Measurements from ENCODE around the gene KLHDC10. TPM values are rescaled to one million over a fixed set of nuclear protein-coding genes. Genes with fewer than 3 reads are reported as not detected.

The KLHDC10 gene
- total and polyA plus RNA-seq, 2 of the 13 experiments (the other 11 are each of a cell fraction or from before 2014, with no cell fraction given): 11.9 to 21.6 TPM

DNA sequence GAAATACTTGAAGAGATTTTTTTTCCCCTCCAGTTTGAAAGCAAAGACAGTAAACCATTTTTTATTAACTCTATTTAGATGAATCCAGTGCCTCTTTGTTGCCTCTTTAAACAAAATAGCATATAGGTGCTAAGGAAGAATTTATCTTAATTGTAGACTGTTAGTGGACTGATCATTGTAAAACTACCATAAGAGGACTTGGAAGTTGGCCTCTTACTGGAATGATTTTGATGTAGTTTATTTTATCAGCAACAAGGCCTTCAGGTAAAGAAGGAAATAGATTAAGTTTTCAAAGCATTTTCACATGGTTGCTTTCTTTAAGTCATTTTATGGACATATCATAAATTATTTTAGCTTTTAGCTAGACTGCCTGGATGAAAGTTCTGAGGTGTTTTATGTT, 53.2 kb downstream of the KLHDC10 start:
- TF ChIP-seq ZNF552 (CRISPR knock-in tag; IDR thresholded peaks at IDR 0.05; ENCODE audit: borderline replicate concordance): no peak
- no peak for TF ChIP-seq ZNF510 (CRISPR knock-in tag; IDR thresholded peaks at IDR 0.05; ENCODE audit: low read depth)
- no peak for TF ChIP-seq CC2D1A (CRISPR knock-in tag; IDR thresholded peaks at IDR 0.05)
- TF ChIP-seq ZNF775 (CRISPR knock-in tag; IDR thresholded peaks at IDR 0.05; ENCODE audit: borderline replicate concordance): no peak
- no peak for TF ChIP-seq CBX5 (CRISPR knock-in tag; IDR thresholded peaks at IDR 0.05; ENCODE audit: borderline replicate concordance)
- TF ChIP-seq POLR2AphosphoS5 (IDR thresholded peaks at IDR 0.05; ENCODE audit: low read depth, low read length): no peak
- TF ChIP-seq KMT2B (CRISPR knock-in tag; IDR thresholded peaks at IDR 0.05): no peak
- no peak for TF ChIP-seq ZNF256 (CRISPR knock-in tag; conservative IDR thresholded peaks at IDR 0.05)
- TF ChIP-seq, protein P1, sequence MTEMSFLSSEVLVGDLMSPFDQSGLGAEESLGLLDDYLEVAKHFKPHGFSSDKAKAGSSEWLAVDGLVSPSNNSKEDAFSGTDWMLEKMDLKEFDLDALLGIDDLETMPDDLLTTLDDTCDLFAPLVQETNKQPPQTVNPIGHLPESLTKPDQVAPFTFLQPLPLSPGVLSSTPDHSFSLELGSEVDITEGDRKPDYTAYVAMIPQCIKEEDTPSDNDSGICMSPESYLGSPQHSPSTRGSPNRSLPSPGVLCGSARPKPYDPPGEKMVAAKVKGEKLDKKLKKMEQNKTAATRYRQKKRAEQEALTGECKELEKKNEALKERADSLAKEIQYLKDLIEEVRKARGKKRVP (CRISPR knock-in tag; IDR thresholded peaks at IDR 0.05): no peak
- TF ChIP-seq ZNF3 (CRISPR knock-in tag; IDR thresholded peaks at IDR 0.05): no peak
- TF ChIP-seq MYNN (CRISPR knock-in tag; IDR thresholded peaks at IDR 0.05; ENCODE audit: low read depth): no peak
- TF ChIP-seq HOXA7 (CRISPR knock-in tag; IDR thresholded peaks at IDR 0.05): no peak
- TF ChIP-seq, protein P2, sequence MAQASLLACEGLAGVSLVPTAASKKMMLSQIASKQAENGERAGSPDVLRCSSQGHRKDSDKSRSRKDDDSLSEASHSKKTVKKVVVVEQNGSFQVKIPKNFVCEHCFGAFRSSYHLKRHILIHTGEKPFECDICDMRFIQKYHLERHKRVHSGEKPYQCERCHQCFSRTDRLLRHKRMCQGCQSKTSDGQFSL (CRISPR knock-in tag; IDR thresholded peaks at IDR 0.05): no peak
- TF ChIP-seq RAD21 (CRISPR knock-in tag; IDR thresholded peaks at IDR 0.05): no peak
- no peak for TF ChIP-seq JDP2 (CRISPR knock-in tag; IDR thresholded peaks at IDR 0.05; ENCODE audit: borderline replicate concordance)
- TF ChIP-seq, protein P3, sequence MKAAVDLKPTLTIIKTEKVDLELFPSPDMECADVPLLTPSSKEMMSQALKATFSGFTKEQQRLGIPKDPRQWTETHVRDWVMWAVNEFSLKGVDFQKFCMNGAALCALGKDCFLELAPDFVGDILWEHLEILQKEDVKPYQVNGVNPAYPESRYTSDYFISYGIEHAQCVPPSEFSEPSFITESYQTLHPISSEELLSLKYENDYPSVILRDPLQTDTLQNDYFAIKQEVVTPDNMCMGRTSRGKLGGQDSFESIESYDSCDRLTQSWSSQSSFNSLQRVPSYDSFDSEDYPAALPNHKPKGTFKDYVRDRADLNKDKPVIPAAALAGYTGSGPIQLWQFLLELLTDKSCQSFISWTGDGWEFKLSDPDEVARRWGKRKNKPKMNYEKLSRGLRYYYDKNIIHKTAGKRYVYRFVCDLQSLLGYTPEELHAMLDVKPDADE (CRISPR knock-in tag; IDR thresholded peaks at IDR 0.05): no peak
- H3K27me3 ChIP-seq (ENCODE audit: control insufficient read depth in 1 of 2, insufficient read depth in 2 of 2, low read length in 2 of 2): no peaks in the 10 kb centered on the region
- no peaks in the 10 kb centered on the region for H3K79me2 ChIP-seq (ENCODE audit: insufficient read depth, low read length)
- H3K36me3 ChIP-seq (replicated peaks in 1 of 2; ENCODE audit: control insufficient read depth in 1 of 2, insufficient read depth in 2 of 2, low read length in 2 of 2): peaks cover 12 to 45% of the 10 kb centered on the region in 2 experiments
- no peaks in the 10 kb centered on the region for H3K4me1 ChIP-seq (ENCODE audit: insufficient read depth, low read length)
- FAIRE-seq (no peak), DNase-seq (ENCODE audit: low spot score) (no peak), ATAC-seq (no peak)
- H3K9ac ChIP-seq (ENCODE audit: insufficient read depth, low read depth, low read length): no peak overlapping the region
- no peak overlapping the region for H3K4me2 ChIP-seq (ENCODE audit: low read depth, low read length)
- no peaks in the 10 kb centered on the region for H3K9me3 ChIP-seq (ENCODE audit: low read length)
- no peaks in the 10 kb centered on the region for H4K20me1 ChIP-seq (ENCODE audit: insufficient read depth, low read length)
- ChIA-PET CTCF (ENCODE audit: low intra/inter-chr PET ratio, low total read pairs) (no interaction called here), POLR2A (no interaction called here)
- H3K4me3 ChIP-seq (replicated peaks in 1 of 3; ENCODE audit: insufficient read depth in 1 of 3, low read depth in 2 of 3, low read length in 3 of 3): no peak overlapping the region
- intact Hi-C loops (cut with micrococcal nuclease; ENCODE audit: unreplicated experiment) (no loop called here), in situ Hi-C loops (cut with HindIII; ENCODE audit: extremely low pct_ligation_motif_present, low pct_unique_long_range_greater_than_20kb) (no loop called here)
- H3K27ac ChIP-seq (ENCODE audit: extremely low read length, insufficient read depth, low read length): no peak overlapping the region
- H2AFZ ChIP-seq (ENCODE audit: low read length): no peak overlapping the region
- BruUV-seq (replicated peaks): no TSS peak
